ENCODE measurements around the gene FHL3.
A peak's percentile ranks its signal among the peaks of the same experiment; 100 is the strongest.

- no peak for TF ChIP-seq SP1 (IDR thresholded peaks at IDR 0.05)
- TF ChIP-seq CTCF (IDR thresholded peaks at IDR 0.05; ENCODE audit: low read depth, low read length, missing input control), result no peak
- TF ChIP-seq JUND (IDR thresholded peaks at IDR 0.05), result no peak
- TF ChIP-seq REST (IDR thresholded peaks at IDR 0.05), result no peak
- TF ChIP-seq EGR1 (IDR thresholded peaks at IDR 0.05; ENCODE audit: low read depth in 2 of 2), result no peak
- no peak for TF ChIP-seq ZBTB33 (IDR thresholded peaks at IDR 0.05)
- no peak for TF ChIP-seq TAF1 (conservative IDR thresholded peaks at IDR 0.05)
- no peak for TF ChIP-seq GABPA (IDR thresholded peaks at IDR 0.05 in 1 of 2, conservative IDR thresholded peaks at IDR 0.05 in 1 of 2)
- TF ChIP-seq RAD21 (IDR thresholded peaks at IDR 0.05), result peak in 1 of 2 donors; percentile 6
These were observed 10.8 kb upstream of the FHL3 start for GRCh38 chr1:38015978-38016725.
